Activated T-helper 9 cell treated with anti-CD3 and anti-CD28 coated beads, Interleukin-2, amount 50 U/mL, for 16 hours (primary cell): Measurements from ENCODE around the gene CEMIP.

ENCODE experiments used
- DNase-seq: peaks from one replicate; pipeline ENCODE4 v3.0.0-alpha.2; 2020; ENCODE audit warnings: low read depth

CEMIP gene

DNA sequence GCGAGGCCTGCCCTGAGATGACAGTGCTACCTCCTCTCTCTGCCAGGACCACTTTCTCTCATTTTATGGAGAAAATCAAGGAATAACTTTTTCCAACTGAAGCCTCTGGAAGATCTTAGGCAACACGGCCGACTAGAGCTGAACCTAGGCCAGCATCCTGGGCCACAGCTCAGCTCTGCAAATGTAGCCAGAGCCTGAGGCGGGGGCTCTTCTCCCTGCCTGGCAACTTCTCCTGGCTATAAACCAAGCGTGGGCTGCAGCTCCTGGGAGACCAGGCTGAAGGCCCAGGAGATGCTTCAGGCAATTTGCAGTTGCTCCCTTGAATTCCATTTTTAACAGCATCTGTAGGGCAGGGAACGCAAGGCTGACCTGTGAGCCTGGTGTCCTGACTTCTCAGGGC is 74.9 kb downstream of the CEMIP start:
- DNase-seq, result no peak

- no peak for DNase-seq
Measured at GRCh38 chr15:80855206-80855605, 76.0 kb downstream of the CEMIP start.

- DNase-seq, result no peak
Measured at GRCh38 chr15:80856400-80856799, 77.2 kb downstream of the CEMIP start.

GRCh38 chr15:80856809-80857377 is 77.7 kb downstream of the CEMIP start:
- no peak for DNase-seq

- no peak for DNase-seq
Measured at GRCh38 chr15:80861731-80862170, 82.6 kb downstream of the CEMIP start.

DNA sequence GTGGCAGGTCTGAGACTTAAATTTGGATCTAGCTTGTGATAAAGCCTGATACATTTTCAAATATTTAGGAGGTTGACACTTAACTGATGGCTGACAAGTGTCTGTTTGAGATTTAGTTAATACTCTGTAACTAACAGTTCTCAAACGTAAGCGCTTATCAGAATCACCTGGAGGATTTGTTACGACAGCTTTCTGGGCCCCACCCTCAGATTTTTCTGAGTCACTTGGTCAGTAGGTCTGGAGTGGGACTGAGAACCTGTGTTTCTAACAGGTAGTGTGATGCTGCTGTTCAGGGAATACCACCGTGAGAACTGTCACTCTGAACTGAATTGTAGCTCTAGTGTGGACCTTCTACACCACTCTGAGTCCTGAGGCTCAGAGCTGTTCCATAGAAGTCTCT is 85.5 kb downstream of the CEMIP start:
- no peak for DNase-seq

DNA sequence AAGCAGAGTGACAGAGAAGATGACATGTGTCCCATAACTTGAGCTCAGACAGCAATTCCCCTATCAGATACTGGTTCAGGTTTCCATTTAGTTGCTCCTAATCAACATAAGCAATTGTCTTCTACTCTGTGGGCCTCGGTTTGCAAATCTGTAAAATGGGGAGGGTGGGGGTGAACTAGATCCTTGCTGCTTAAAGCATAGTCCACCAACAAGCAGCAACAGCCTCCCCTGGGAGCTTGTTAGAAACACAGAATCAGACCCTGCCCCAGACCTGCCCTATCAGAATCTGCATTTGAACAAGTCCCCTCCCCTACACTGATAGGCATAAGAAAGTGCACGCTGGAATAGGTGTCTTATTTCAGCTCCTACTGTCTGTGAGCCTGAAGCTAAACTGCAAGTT is 87.8 kb downstream of the CEMIP start:
- no peak for DNase-seq

DNA sequence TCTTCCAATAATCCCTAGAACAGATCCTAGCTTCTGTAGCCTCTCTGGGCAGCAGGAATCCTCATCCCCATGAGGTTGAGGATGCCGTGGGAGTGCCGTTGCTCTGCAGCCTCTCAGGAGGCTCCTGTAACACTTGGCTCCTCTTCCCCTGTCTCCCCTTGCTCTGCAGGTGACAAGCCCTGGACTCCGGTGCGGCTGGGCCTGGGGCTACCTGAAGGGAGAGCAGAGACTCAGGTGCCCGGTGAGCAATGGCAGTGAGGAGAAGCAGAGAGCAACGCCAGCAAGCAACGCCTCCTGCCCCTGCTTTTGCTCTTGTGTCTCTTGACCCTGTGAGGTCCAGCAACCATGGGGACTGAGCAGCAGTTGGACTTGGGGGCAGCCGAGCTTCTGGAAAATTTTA is 91.2 kb downstream of the CEMIP start:
- no peak for DNase-seq

DNA sequence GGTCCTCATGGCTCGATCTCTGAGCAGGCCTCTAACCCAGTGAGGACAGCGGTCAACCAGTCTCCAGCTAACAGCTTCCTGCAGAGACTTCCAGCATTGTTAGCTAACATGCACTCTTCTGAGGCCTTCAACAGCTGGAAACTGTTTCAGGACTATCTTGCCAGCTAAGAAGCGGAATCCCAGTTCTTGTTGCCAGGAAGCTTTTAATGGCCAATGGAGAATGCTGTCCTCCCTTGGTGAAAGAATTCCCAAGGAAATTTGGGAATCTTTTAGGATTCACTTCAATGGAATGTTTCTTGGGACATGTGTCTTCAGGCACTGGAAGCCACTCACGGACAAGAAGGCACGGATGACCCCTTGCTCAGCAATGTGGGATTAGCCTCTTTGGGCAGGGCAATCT is 91.7 kb downstream of the CEMIP start:
- no peak for DNase-seq

- DNase-seq, result no peak
Measured at GRCh38 chr15:80871858-80872257, 92.7 kb downstream of the CEMIP start.

DNA sequence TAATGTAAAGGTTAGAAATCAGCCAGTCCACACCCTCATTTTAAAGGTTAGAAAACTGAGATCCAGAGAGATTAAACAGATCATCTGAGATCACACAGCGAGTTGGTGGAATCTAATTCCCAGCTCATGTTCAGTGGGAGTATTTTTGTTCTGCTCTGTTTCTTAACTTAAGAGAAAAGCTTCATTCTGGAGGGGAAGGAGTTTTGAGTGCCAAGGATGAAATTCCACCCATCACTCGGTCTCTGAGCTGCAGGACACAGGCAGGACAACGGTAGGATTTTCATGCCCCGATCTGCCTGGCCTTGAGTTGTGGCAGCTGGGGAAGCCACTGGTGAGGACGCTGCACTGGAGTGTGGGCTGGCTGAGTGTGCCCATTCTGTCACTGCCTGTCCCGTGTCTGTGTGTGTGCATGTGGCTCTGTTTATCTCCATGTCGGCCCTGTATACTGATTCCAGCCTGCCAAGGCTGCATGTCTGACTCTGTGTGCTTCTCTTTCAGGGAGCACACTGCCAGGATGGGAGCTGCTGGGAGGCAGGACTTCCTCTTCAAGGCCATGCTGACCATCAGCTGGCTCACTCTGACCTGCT is 94.3 kb downstream of the CEMIP start:
- DNase-seq, result no peak

- no peak for DNase-seq
Measured at GRCh38 chr15:80875568-80876347, 96.6 kb downstream of the CEMIP start.

- DNase-seq, result no peak
Measured at GRCh38 chr15:80876348-80876674, 97.1 kb downstream of the CEMIP start.

DNA sequence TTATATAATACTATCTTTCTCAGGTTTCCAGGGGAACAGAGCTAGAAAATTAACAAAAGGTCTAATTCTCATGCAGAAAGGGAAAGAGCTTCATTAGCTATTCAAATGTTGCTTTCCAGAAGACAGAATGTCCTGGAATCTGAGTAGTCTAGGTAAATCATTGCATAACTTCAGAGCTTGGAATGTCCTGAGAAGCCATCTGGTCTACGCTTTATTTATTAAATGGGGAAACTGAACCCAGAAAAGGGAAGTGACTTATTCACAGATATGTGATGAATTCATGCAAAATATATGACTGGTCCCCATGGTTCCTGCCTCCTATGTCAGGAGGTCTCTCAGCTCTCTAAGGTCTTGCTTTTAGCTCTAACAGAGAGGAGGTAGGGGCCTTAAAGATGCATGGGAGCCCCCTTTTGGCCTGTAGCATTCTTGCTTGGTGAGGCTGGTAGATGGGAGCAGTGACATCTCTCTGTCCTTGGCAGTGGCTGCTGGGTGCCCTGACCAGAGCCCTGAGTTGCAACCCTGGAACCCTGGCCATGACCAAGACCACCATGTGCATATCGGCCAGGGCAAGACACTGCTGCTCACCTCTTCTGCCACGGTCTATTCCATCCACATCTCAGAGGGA is 99.2 kb downstream of the CEMIP start:
- no peak for DNase-seq

DNA sequence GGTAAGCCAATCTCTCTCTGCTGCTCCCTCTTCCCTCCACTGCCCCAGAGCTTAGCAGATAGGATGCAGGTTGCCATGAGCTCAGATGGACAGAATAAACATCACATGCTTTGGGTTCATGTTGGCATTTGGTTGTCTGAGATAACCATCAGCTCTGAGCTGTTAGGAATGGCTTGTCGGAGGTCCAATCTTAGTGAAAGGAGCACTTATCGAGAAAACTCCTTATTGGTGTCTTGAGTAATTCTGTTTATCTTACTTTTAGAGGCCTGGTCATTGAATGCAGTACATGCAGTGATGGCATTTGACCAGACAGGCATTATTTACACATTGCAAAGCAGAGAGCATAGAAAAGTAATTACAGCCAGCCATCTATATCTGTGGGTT is 99.7 kb downstream of the CEMIP start:
- no peak for DNase-seq

GRCh38 chr15:80880086-80880485 is 100.9 kb downstream of the CEMIP start:
- no peak for DNase-seq

- DNase-seq, result no peak
Measured at GRCh38 chr15:80883641-80884040, 104.5 kb downstream of the CEMIP start.

- DNase-seq, result no peak
Measured at GRCh38 chr15:80885016-80885579, 105.9 kb downstream of the CEMIP start.

- no peak for DNase-seq
Measured at GRCh38 chr15:80887148-80887547, 108.0 kb downstream of the CEMIP start.

DNA sequence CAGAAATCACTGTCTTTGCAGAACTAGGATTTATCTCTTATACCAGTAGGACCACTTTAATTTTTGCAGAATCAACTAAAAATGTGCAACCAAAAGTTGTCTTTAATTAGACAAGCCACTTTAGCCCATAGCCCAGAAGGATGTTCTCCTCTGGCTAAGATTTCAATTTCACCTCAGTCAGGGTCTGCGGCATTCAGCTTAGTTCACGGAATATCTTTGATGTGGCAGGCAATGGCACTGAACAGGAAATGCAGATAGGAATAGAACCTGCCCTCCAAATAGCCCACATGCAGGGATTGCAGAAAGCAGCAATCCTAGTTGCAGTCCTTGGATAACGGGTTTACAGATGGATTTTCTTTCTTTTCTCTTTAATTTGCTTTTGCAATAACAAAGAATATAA is 109.7 kb downstream of the CEMIP start:
- no peak for DNase-seq

DNA sequence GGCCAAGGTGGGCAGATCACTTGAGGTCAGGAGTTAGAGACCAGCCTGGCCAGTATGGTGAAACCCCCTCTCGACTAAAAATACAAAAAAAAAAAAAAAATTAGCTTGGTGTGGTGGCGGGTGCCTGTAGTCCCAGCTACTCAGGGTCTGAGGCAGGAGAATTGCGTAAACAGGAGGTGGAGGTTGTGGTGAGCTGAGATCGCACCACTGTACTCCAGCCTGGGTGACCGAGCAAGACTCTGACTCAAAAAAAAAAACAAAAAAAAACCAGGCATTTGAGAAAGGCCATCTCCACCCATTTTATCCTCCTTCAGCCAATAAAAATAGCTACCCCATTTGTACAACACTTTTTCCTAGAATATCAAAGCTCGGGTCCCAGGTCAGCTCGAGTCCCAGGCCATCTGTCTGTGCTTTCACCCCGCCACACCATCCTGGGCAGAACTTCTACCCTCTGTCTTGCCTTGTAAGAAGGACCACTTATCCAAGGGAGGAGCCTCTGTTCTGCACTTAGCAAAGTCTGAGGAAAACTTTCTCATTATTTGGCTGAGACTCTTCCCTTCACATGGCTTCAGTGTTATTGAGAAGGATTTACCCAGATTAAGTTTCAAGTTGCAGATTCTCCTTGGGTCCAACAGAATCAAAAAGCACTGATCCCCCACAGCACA is 111.3 kb downstream of the CEMIP start:
- no peak for DNase-seq

DNA sequence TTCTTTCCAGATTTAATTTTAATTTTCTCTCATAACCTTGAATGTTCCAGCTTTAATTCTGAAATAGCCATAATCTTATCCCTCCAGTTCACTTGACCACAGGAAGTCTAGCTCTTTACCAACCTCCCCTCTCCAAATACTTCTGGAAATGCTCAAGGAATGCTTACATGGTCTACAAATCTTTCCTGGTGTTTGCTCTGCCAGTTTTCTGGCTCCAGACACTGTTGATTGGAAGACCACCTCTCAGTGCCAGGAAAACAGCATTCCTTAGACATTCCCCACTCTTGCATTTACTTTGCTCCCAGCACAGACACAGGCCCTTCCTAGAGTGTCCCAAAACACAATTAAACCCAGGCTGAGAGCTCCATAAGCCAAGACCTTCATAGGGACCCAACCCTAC is 111.8 kb downstream of the CEMIP start:
- DNase-seq, result no peak
